NCI-H2196 (cell line): Measurements from ENCODE around the gene BMAL2.

Experiments
- DNase-seq: peaks from one replicate; lab custom pipeline; 2025; ENCODE audit not compliant: unreplicated experiment; lab: John Stamatoyannopoulos, UW

BMAL2 gene

GRCh38 chr12:27355486-27355885, 22.9 kb downstream of the BMAL2 start:
- DNase-seq = no peak

- DNase-seq = no peak
Measured at GRCh38 chr12:27355979-27356378, 23.3 kb downstream of the BMAL2 start.

- no peak for DNase-seq
Measured at GRCh38 chr12:27359578-27360340, 27.1 kb downstream of the BMAL2 start.

GRCh38 chr12:27361372-27361771, 28.7 kb downstream of the BMAL2 start:
- DNase-seq = no peak

GRCh38 chr12:27366621-27367020, 34.0 kb downstream of the BMAL2 start:
- no peak for DNase-seq

- no peak for DNase-seq
Measured at GRCh38 chr12:27367078-27367477, 34.4 kb downstream of the BMAL2 start.

- no peak for DNase-seq
Measured at GRCh38 chr12:27382171-27382795, 49.6 kb downstream of the BMAL2 start.
